NT2/D1 (cell line): ENCODE measurements around the gene ECHDC3.

Source experiments
- DNase-seq: peaks from one replicate; pipeline ENCODE4 v3.0.0-alpha.2; 2011; ENCODE audit warnings: low read depth, low spot score
- H3K27me3 ChIP-seq: 2 replicates; pipeline ENCODE4 v1.6.0; 2011; ENCODE audit warnings: mild to moderate bottlenecking; ENCODE audit not compliant: insufficient read length, insufficient read depth
- H3K36me3 ChIP-seq: 2 replicates; pipeline ENCODE4 v1.6.1; 2011; ENCODE audit warnings: mild to moderate bottlenecking, low read length, mixed read lengths; ENCODE audit not compliant: insufficient read depth, insufficient read length
- H3K4me1 ChIP-seq: 2 replicates; pipeline ENCODE4 v1.5.1; 2011; ENCODE audit not compliant: insufficient read depth, insufficient read length
- H3K4me3 ChIP-seq: 2 replicates; pipeline ENCODE4 v1.5.1; 2011; ENCODE audit warnings: low read depth; ENCODE audit not compliant: insufficient read length
- H3K9ac ChIP-seq: 2 replicates; pipeline ENCODE4 v1.6.0; 2011; ENCODE audit warnings: low read depth; ENCODE audit not compliant: insufficient read length
- H3K9me3 ChIP-seq: 2 replicates; pipeline ENCODE4 v1.5.1; 2011; ENCODE audit warnings: mild to moderate bottlenecking, low read length; ENCODE audit not compliant: insufficient read depth
- SUZ12 ChIP-seq: IDR thresholded peaks from 2 replicates; pipeline ENCODE4 v1.6.1; 2011; ENCODE audit not compliant: insufficient read length, insufficient read depth; ENCODE audit errors: extremely low read depth
- YY1 ChIP-seq: IDR thresholded peaks from 2 replicates; pipeline ENCODE4 v1.6.1; 2011; ENCODE audit not compliant: insufficient read length, insufficient read depth
- ZNF274 ChIP-seq: IDR thresholded peaks from 2 replicates; pipeline ENCODE4 v1.6.1; 2011; ENCODE audit warnings: mild to moderate bottlenecking, low read depth, low read length

ECHDC3 gene

DNA sequence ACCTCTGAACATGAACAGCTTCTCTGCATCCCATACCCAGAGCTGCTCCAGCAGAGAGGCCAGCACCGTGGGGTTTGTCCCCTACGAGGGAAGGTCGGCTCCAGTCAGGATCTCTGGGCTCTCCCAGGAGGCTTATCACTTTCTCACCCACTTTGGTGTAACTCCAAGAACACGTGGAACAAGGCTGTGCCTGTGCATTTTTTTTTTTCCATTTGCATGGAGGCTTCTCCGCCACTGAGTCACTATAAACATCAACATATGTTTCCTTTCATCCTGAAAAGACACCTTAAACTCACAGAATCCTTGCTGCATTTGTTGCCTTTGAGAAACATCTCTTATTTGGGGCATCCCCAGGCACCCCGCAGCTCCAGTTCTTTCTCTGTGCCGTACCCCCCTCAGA lies 29.4 kb upstream of the ECHDC3 start:
- Histone ChIP-seq H3K27me3 (no peaks in the 10 kb centered on the region), H3K36me3 (no peaks in the 10 kb centered on the region), H3K9me3 (peaks cover 5% of the 10 kb centered on the region; the same call in 1 of the 2 replicates), H3K4me3 (no peak overlapping the region), H3K4me1 (no peaks in the 10 kb centered on the region), H3K9ac (no peak overlapping the region)
- no peak for DNase-seq
- no peak for TF ChIP-seq YY1

DNA sequence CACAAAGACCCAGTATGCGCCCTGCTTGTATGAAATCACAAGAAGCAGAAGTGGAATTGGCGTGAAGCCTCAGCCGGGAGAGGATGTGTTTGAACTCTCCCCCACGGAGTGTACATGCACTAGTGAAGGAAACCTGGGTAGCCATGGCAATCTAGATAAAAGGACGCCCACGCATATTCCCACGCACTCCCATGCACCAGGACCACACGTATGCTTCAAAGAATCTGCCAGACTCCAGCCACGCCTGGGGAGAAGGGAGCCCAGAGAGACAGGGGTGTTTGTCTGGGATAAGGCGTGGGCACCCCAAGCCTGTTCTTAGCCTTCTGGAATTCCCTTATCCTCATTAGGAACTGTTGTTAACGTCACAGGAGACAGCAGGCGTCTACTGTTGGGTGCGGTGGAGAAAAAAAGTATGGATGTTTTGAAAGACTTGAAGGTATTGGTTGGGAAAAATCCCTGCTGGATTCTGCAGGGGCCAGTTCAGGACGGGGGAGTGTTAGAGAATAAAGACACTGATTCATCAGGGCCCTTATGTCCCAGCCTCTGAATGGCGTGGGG lies 28.9 kb upstream of the ECHDC3 start:
- Histone ChIP-seq H3K36me3 (no peaks in the 10 kb centered on the region), H3K4me1 (no peaks in the 10 kb centered on the region), H3K9ac (no peak overlapping the region), H3K9me3 (peaks cover 5% of the 10 kb centered on the region; the same call in 1 of the 2 replicates), H3K27me3 (no peaks in the 10 kb centered on the region), H3K4me3 (no peak overlapping the region)
- TF ChIP-seq ZNF274 (no peak), SUZ12 (no peak), YY1 (no peak)
- DNase-seq = no peak

DNA sequence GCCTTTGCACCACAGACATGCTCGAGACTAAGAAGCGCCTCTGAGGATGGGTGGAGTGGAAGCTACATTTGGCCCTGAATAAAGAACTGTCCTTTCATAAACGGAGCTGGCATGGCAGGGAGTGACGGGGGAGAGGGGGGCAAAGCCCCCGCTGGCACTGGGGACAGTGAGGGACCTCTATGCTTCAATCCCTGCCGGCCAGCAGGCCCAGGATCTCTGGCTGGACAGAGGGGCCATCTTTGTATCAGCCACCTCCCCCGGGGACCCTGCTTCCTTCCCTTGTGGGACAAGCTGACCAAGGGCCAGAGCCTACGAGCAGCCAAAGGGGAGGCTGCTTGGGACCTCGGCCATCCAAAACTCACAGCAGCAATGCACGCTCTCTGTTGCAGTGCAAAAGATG lies 28.2 kb upstream of the ECHDC3 start:
- TF ChIP-seq SUZ12 (no peak), YY1 (no peak), ZNF274 (no peak)
- Histone ChIP-seq H3K4me3 (no peak overlapping the region), H3K9me3 (peaks cover 5% of the 10 kb centered on the region; the same call in 1 of the 2 replicates), H3K4me1 (no peaks in the 10 kb centered on the region), H3K9ac (no peak overlapping the region), H3K27me3 (no peaks in the 10 kb centered on the region), H3K36me3 (no peaks in the 10 kb centered on the region)
- no peak for DNase-seq

DNA sequence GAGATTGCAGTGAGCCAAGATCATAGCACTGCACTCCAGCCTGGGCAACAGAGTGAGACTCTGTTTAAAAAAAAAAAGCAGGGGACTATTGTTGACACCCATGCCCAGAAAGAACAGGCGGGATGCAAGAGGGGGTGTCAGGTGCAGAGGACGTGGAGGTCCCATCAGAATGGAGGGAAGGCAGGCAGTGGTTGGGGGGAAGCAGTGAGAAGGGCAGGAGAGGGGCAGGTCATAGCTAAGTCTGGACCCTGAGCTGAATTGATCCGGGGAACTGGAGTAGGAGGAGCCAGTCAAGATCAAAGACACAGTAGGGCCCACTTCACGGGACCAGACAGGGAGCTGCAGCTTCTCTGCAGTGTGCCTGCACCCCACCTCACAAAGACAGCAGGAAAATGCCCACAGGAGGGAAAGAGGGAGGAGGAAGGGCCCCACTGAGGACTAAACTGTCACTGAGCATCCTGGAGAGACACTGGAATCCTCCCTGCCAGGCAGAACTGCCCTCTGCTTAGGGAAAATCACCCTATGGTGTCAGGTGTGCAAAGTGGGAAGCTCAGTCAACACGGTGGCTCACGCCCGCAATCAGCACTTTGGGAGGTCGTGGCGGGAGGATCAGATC lies 27.3 kb upstream of the ECHDC3 start:
- H3K4me3 ChIP-seq = no peak overlapping the region
- H3K9ac ChIP-seq = no peak overlapping the region
- H3K4me1 ChIP-seq = no peaks in the 10 kb centered on the region
- no peaks in the 10 kb centered on the region for H3K27me3 ChIP-seq
- TF ChIP-seq SUZ12 (no peak), ZNF274 (no peak), YY1 (no peak)
- no peak for DNase-seq
- peaks cover 5% of the 10 kb centered on the region; the same call in 1 of the 2 replicates for H3K9me3 ChIP-seq
- no peaks in the 10 kb centered on the region for H3K36me3 ChIP-seq

DNA sequence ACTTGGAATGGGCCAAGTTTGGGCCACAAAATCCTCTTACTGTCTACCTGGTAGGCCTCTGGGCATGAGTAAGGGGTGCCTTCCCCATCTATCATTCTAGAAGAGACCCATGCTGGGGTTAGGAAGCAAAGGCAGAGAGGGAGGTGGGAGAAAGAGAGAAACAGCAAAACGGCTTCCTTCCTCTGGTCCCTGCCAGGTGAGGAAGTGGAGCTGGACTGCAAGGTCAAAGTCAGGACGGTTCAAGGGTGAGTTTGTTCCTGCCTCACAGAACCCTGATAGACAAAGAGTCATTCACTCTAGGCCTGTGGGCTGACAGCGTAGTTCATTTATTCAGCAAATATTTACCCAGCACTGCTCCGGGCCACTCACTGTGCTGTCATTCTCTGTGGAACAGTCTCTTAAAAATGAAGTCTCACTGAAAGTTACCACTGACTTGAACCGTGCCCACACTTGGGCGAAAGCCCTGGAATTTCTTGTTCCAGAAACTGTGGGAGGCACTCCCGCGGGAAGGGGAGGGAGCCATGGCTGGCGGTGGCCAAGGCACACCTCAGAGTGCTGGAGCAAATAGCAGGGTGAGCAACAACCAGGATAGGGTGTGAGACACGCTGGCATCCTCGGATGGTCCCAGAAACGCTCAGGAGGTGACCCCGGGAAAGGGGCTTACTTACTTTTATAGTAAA lies 26.2 kb upstream of the ECHDC3 start:
- DNase-seq = no peak
- TF ChIP-seq ZNF274 (no peak), YY1 (no peak), SUZ12 (no peak)
- Histone ChIP-seq H3K4me1 (no peaks in the 10 kb centered on the region), H3K27me3 (no peaks in the 10 kb centered on the region), H3K9ac (no peak overlapping the region), H3K36me3 (no peaks in the 10 kb centered on the region), H3K4me3 (no peak overlapping the region), H3K9me3 (peaks cover 5% of the 10 kb centered on the region; the same call in 1 of the 2 replicates)

DNA sequence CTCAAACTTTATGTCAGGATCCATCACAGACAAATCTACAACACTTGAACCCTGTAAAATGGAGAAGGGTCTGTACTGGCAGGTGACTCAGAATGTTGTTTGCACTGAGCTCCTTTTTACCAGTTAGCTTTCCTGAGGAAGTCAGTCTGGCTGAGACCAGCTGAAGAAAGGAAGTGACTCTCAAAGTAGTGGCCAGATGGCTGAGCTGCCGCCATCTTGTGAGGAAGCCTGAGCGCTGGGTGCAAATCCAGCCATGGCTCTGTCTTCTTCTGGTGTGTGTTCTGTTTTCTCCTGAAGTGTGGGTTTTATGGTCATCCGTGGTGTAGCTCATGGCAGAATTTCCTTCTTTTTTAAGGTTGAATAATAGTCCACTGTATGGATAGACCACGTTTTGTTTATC lies 25.5 kb upstream of the ECHDC3 start:
- Histone ChIP-seq H3K4me3 (no peak overlapping the region), H3K27me3 (no peaks in the 10 kb centered on the region), H3K9me3 (peaks cover 5% of the 10 kb centered on the region; the same call in 1 of the 2 replicates), H3K36me3 (no peaks in the 10 kb centered on the region), H3K9ac (no peak overlapping the region), H3K4me1 (no peaks in the 10 kb centered on the region)
- no peak for DNase-seq
- TF ChIP-seq ZNF274 = no peak
- no peak for TF ChIP-seq YY1
- no peak for TF ChIP-seq SUZ12

DNA sequence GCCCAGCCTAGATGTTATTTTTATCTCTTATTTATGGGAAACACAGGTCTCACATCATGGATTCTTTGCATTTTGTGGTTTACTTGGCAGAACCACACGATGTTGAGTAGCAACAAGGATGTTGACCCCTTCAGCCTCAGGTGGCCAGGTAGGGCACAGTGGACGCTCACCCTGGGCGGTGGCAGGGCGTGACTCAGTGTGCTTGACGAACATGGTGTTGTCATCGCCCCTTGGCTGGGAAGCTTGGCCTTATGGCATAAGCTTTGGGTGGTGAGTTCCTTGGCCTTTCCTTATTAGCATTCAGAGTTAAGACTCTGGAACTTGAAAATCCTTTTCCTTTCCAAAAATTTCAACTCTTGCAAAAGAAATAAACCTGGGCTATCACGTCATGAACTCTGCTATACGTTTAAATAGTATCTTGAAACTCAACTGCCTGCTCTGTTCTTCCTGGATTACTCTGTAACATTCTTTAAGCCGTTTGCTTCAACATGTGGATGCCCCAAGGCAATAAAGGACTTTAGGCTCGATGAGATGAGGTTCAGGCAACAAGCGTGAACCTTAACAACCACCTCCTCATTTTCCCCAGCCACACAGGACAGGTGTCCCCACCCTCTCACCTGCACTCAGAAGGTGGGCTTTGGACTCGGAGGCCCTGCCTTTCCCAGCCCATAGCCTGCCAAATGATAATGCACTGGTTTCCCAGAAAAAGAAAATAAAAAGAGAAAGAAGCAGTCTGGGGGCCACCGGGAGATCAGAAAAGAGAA lies 22.5 kb upstream of the ECHDC3 start:
- Histone ChIP-seq H3K27me3 (no peaks in the 10 kb centered on the region), H3K4me1 (no peaks in the 10 kb centered on the region)
- no peak for DNase-seq

More for the DNA sequence above, 22.5 kb upstream of the ECHDC3 start:
- no peak for TF ChIP-seq YY1
- peaks cover 3% of the 10 kb centered on the region; the same call in 1 of the 2 replicates for H3K9me3 ChIP-seq
- H3K9ac ChIP-seq = no peak overlapping the region
- H3K4me3 ChIP-seq = no peak overlapping the region
- no peaks in the 10 kb centered on the region for H3K36me3 ChIP-seq
